Measurements from ENCODE around the gene FAM81B. TPM values are rescaled to one million over a fixed set of nuclear protein-coding genes. Genes with fewer than 3 reads are reported as not detected.

Gene FAM81B
- total RNA-seq, 1 donor, result not detected

DNA sequence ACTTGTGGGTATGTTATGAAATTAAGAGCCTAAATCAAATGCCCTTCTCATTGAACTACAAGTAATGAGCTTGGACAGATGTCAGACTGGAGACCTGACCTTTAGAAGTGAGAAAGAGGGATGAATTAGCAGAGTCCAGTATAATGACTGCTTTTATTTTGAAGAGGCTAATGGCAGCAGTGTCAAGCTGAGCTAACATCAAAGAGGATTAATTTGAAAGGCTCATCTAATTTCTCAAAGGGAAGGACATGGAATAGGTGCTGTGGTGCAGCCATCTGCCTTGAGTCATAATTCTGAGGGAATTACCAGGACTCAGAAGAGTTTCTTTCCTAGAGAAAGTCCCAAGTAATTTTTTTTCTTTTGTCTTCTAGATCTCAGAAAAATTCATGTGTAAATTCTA lies 57.6 kb downstream of the FAM81B start:
- H3K79me2 ChIP-seq (ENCODE audit: insufficient read depth, low read length), result no peaks in the 10 kb centered on the region
- H3K9me3 ChIP-seq (ENCODE audit: low read depth, low read length), result no peaks in the 10 kb centered on the region
- H3K27ac ChIP-seq (ENCODE audit: low read depth, low read length), result no peak overlapping the region
- no peak for DNase-seq (ENCODE audit: insufficient read length, low spot score, missing footprints)
- H3K36me3 ChIP-seq (ENCODE audit: insufficient read depth, low read length), result no peaks in the 10 kb centered on the region
- TF ChIP-seq, protein P1, sequence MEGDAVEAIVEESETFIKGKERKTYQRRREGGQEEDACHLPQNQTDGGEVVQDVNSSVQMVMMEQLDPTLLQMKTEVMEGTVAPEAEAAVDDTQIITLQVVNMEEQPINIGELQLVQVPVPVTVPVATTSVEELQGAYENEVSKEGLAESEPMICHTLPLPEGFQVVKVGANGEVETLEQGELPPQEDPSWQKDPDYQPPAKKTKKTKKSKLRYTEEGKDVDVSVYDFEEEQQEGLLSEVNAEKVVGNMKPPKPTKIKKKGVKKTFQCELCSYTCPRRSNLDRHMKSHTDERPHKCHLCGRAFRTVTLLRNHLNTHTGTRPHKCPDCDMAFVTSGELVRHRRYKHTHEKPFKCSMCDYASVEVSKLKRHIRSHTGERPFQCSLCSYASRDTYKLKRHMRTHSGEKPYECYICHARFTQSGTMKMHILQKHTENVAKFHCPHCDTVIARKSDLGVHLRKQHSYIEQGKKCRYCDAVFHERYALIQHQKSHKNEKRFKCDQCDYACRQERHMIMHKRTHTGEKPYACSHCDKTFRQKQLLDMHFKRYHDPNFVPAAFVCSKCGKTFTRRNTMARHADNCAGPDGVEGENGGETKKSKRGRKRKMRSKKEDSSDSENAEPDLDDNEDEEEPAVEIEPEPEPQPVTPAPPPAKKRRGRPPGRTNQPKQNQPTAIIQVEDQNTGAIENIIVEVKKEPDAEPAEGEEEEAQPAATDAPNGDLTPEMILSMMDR (IDR thresholded peaks at IDR 0.05; ENCODE audit: extremely low read depth, low read depth, low read length), result no peak
- no peak overlapping the region for H2AFZ ChIP-seq (ENCODE audit: low read length)
- H4K20me1 ChIP-seq (ENCODE audit: insufficient read depth, low read length), result no peaks in the 10 kb centered on the region
- H3K4me1 ChIP-seq (ENCODE audit: insufficient read depth, low read length), result peaks cover 14% of the 10 kb centered on the region
- no peak overlapping the region for H3K4me3 ChIP-seq (ENCODE audit: insufficient read depth, low read length)
- no peaks in the 10 kb centered on the region for H3K27me3 ChIP-seq (ENCODE audit: insufficient read depth, low read length)
- H3K4me2 ChIP-seq (ENCODE audit: insufficient read depth, low read length), result no peak overlapping the region

DNA sequence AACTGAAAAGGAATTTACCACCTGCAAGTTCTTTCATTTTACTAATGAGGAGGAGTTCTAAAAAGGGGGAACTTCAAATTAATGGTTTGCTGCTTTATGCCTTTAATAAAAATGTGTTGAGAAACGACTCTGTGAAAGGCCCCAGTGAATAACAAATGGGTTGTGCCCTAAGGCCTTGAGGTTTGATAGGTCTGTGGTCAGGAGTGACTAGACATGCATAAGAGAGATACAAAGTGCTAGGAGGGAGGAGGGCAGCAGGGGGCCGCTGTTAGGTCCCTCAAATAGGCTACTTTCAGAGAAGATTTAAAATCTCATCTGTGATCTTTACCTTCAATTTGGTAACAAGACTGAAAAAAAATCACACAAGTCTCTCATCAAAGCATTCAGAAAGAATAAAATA lies 58.3 kb downstream of the FAM81B start:
- H3K27me3 ChIP-seq (ENCODE audit: insufficient read depth, low read length), result no peaks in the 10 kb centered on the region
- H3K9me3 ChIP-seq (ENCODE audit: low read depth, low read length), result no peaks in the 10 kb centered on the region
- TF ChIP-seq, protein P1 (IDR thresholded peaks at IDR 0.05; ENCODE audit: extremely low read depth, low read depth, low read length), result no peak
- no peak overlapping the region for H3K4me3 ChIP-seq (ENCODE audit: insufficient read depth, low read length)
- no peak for DNase-seq (ENCODE audit: insufficient read length, low spot score, missing footprints)
- no peak overlapping the region for H3K27ac ChIP-seq (ENCODE audit: low read depth, low read length)
- no peaks in the 10 kb centered on the region for H3K79me2 ChIP-seq (ENCODE audit: insufficient read depth, low read length)
- H3K4me1 ChIP-seq (ENCODE audit: insufficient read depth, low read length), result peaks cover 14% of the 10 kb centered on the region
- no peaks in the 10 kb centered on the region for H4K20me1 ChIP-seq (ENCODE audit: insufficient read depth, low read length)
- H3K4me2 ChIP-seq (ENCODE audit: insufficient read depth, low read length), result no peak overlapping the region
- no peak overlapping the region for H2AFZ ChIP-seq (ENCODE audit: low read length)
- no peaks in the 10 kb centered on the region for H3K36me3 ChIP-seq (ENCODE audit: insufficient read depth, low read length)

DNA sequence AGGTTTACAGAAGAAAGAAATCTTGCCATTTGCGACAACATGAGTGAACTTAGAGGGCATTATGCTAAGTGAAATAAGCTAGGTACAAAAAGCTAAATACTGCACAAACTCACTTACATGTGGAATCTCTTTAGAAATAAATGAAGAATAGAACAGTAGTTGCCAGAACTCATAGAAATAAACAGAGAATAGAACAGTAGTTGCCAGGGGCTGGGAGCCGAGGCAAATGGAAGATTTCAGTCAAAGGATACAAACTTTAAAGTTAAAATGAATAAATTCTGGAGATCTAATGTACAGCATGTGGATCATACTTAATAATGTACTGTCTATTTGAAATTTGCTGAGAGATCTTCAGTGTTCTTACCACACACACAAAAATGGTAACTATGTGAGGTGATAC lies 63.4 kb downstream of the FAM81B start:
- Histone ChIP-seq H3K4me1 (ENCODE audit: insufficient read depth, low read length) (no peaks in the 10 kb centered on the region), H3K27ac (ENCODE audit: low read depth, low read length) (no peak overlapping the region), H4K20me1 (ENCODE audit: insufficient read depth, low read length) (no peaks in the 10 kb centered on the region), H3K9me3 (ENCODE audit: low read depth, low read length) (no peaks in the 10 kb centered on the region), H3K4me3 (ENCODE audit: insufficient read depth, low read length) (no peak overlapping the region), H3K79me2 (ENCODE audit: insufficient read depth, low read length) (no peaks in the 10 kb centered on the region), H3K27me3 (ENCODE audit: insufficient read depth, low read length) (no peaks in the 10 kb centered on the region), H2AFZ (ENCODE audit: low read length) (no peak overlapping the region), H3K4me2 (ENCODE audit: insufficient read depth, low read length) (no peak overlapping the region), H3K36me3 (ENCODE audit: insufficient read depth, low read length) (no peaks in the 10 kb centered on the region)
- DNase-seq (ENCODE audit: insufficient read length, low spot score, missing footprints), result no peak
- TF ChIP-seq, protein P1 (IDR thresholded peaks at IDR 0.05; ENCODE audit: extremely low read depth, low read depth, low read length), result no peak

DNA sequence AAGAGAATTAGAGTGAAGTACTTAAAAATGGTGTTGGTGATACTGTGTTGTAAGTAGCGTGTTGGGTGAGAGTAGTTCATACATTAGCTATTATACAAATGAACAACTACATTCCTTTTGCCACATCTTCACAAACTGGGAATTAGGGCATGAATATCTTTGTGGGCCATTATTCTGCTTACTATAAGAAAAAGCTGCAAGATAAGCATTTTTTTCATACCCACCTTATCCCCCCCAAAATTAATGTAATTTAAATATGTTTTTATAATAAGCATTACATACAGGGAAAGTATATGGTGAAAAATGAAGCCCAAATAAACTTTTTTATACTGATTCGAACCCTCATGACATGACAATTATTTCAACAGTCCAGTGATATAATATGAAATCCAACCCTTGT lies 69.5 kb downstream of the FAM81B start:
- Histone ChIP-seq H3K4me1 (ENCODE audit: insufficient read depth, low read length) (no peaks in the 10 kb centered on the region), H3K9me3 (ENCODE audit: low read depth, low read length) (no peaks in the 10 kb centered on the region), H2AFZ (ENCODE audit: low read length) (no peak overlapping the region), H3K27ac (ENCODE audit: low read depth, low read length) (no peak overlapping the region), H4K20me1 (ENCODE audit: insufficient read depth, low read length) (no peaks in the 10 kb centered on the region), H3K79me2 (ENCODE audit: insufficient read depth, low read length) (no peaks in the 10 kb centered on the region), H3K36me3 (ENCODE audit: insufficient read depth, low read length) (peaks cover 20% of the 10 kb centered on the region), H3K27me3 (ENCODE audit: insufficient read depth, low read length) (no peaks in the 10 kb centered on the region), H3K4me3 (ENCODE audit: insufficient read depth, low read length) (no peak overlapping the region), H3K4me2 (ENCODE audit: insufficient read depth, low read length) (no peak overlapping the region)
- TF ChIP-seq, protein P1 (IDR thresholded peaks at IDR 0.05; ENCODE audit: extremely low read depth, low read depth, low read length), result no peak
- DNase-seq (ENCODE audit: insufficient read length, low spot score, missing footprints), result no peak
